ENCODE data around the gene POC1A. TPM values are rescaled to one million over a fixed set of nuclear protein-coding genes. Genes with fewer than 3 reads are reported as not detected.
"Not testable (repeated sequence)": the region's sequence is repeated elsewhere in the genome, so short reads cannot be mapped to it uniquely, and the experiment has no call there.

The POC1A gene
- total RNA-seq, 1 experiment from 2014 or later = 29.0 TPM

- Mint-ChIP-seq H3K9me3 (no peaks in the 10 kb centered on the region), H3K36me3 (ENCODE audit: insufficient read depth in 1 of 3, low read depth in 3 of 3) (peaks cover 7 to 17% (median 11%) of the 10 kb centered on the region in 3 experiments; a peak in 6 of 7 replicates), H3K27me3 (ENCODE audit: low read depth) (no peaks in the 10 kb centered on the region), H3K4me3 (peak overlapping the region; percentile 87 to 97), H3K4me1 (peaks cover 13 to 22% of the 10 kb centered on the region in 2 experiments), H3K27ac (peak overlapping the region; percentile 70 to 91 (median 72); a peak in 4 of 7 replicates)
- H3K14ac ChIP-seq (ENCODE audit: insufficient read depth, low read length) = peak overlapping the region; percentile 50; the same call in 1 of the 2 replicates
- no peak overlapping the region for H2BK15ac ChIP-seq (ENCODE audit: low read depth, low read length)
- no peak overlapping the region for H3K23ac ChIP-seq (ENCODE audit: insufficient read length, low read depth, low read length)
- H3K4me1 ChIP-seq (ENCODE audit: insufficient read depth, low read length) = no peaks in the 10 kb centered on the region; the same call in 1 of the 2 replicates
- no CpG with 5 or more reads among the region's 18 CpGs for WGBS (ENCODE audit: extremely low coverage, insufficient read length, low lambda C conversion rate)
- H3K79me1 ChIP-seq (ENCODE audit: insufficient read depth, low read depth, low read length, poor library complexity, severe bottlenecking) = no peaks in the 10 kb centered on the region
- H2BK5ac ChIP-seq (ENCODE audit: insufficient read length, low read length) = no peak overlapping the region
- no peak overlapping the region for H2AK5ac ChIP-seq (ENCODE audit: insufficient read length, low read length)
- H4K5ac ChIP-seq (ENCODE audit: insufficient read length, low read depth, low read length) = no peak overlapping the region
- no peaks in the 10 kb centered on the region for H3K9me3 ChIP-seq (ENCODE audit: control insufficient read depth, low read depth, low read length)
- no peak for TF ChIP-seq CTCF (conservative IDR thresholded peaks at IDR 0.05)
- no peak overlapping the region for H3K18ac ChIP-seq (ENCODE audit: insufficient read length, low read depth, low read length)
- H2BK120ac ChIP-seq (ENCODE audit: low read depth, low read length, poor library complexity, severe bottlenecking) = no peak overlapping the region
- no peak overlapping the region for H4K8ac ChIP-seq (replicated peaks; ENCODE audit: insufficient read length, low read depth, low read length)
- no peak overlapping the region for H2BK12ac ChIP-seq (ENCODE audit: insufficient read length, low read depth, low read length)
- peak overlapping the region; percentile 3 for H3K9ac ChIP-seq (ENCODE audit: extremely low read depth, insufficient read length, low read length)
- H2AFZ ChIP-seq (ENCODE audit: low read length) = no peak overlapping the region
- no peaks in the 10 kb centered on the region for H4K20me1 ChIP-seq (ENCODE audit: control insufficient read depth, insufficient read depth, insufficient read length)
- no peak overlapping the region for H3K56ac ChIP-seq (ENCODE audit: insufficient read length, low read depth, low read length)
- H3K4me2 ChIP-seq (ENCODE audit: insufficient read depth, insufficient read length, low read length) = peak overlapping the region; percentile 94
- no peaks in the 10 kb centered on the region for H3K27me3 ChIP-seq (ENCODE audit: insufficient read depth, low read length)
- H3K23me2 ChIP-seq (ENCODE audit: insufficient read length, low read depth, low read length, poor library complexity, severe bottlenecking) = peaks cover 11% of the 10 kb centered on the region
- H2BK20ac ChIP-seq (ENCODE audit: low read depth, low read length, poor library complexity, severe bottlenecking) = no peak overlapping the region
- no peak overlapping the region for H3K27ac ChIP-seq (ENCODE audit: insufficient read length, low read depth, low read length)
- H3K4ac ChIP-seq (ENCODE audit: low read depth, low read length) = no peak overlapping the region
- no peak overlapping the region for H4K91ac ChIP-seq (ENCODE audit: insufficient read length, low read depth, low read length)
- DNase-seq = peak; percentile 84
- H3K79me2 ChIP-seq (ENCODE audit: insufficient read depth, low read length) = no peaks in the 10 kb centered on the region
- no peak overlapping the region for H3T11ph ChIP-seq (ENCODE audit: low read length)
Measured at GRCh38 chr3:52153389-52154096, 680 bp downstream of the POC1A start.

GRCh38 chr3:52151991-52152390 is 2.2 kb downstream of the POC1A start:
- not testable (repeated sequence) for H2BK20ac ChIP-seq (ENCODE audit: low read depth, low read length, poor library complexity, severe bottlenecking); H3K4me1 ChIP-seq (ENCODE audit: insufficient read depth, low read length); H3K4me3 Mint-ChIP-seq; H4K8ac ChIP-seq (replicated peaks; ENCODE audit: insufficient read length, low read depth, low read length); H2AK5ac ChIP-seq (ENCODE audit: insufficient read length, low read length); H3K18ac ChIP-seq (ENCODE audit: insufficient read length, low read depth, low read length); H3K14ac ChIP-seq (ENCODE audit: insufficient read depth, low read length); H3K9me3 ChIP-seq (ENCODE audit: control insufficient read depth, low read depth, low read length); H2AFZ ChIP-seq (ENCODE audit: low read length); H3K27me3 Mint-ChIP-seq (ENCODE audit: low read depth); H3K79me2 ChIP-seq (ENCODE audit: insufficient read depth, low read length); H2BK120ac ChIP-seq (ENCODE audit: low read depth, low read length, poor library complexity, severe bottlenecking); H3K4ac ChIP-seq (ENCODE audit: low read depth, low read length); H3K56ac ChIP-seq (ENCODE audit: insufficient read length, low read depth, low read length); H3K79me1 ChIP-seq (ENCODE audit: insufficient read depth, low read depth, low read length, poor library complexity, severe bottlenecking); H3K9ac ChIP-seq (ENCODE audit: extremely low read depth, insufficient read length, low read length); H4K91ac ChIP-seq (ENCODE audit: insufficient read length, low read depth, low read length); H3T11ph ChIP-seq (ENCODE audit: low read length); H3K9me3 Mint-ChIP-seq; H4K5ac ChIP-seq (ENCODE audit: insufficient read length, low read depth, low read length); H3K23ac ChIP-seq (ENCODE audit: insufficient read length, low read depth, low read length); H2BK15ac ChIP-seq (ENCODE audit: low read depth, low read length); DNase-seq; H3K27ac Mint-ChIP-seq; H3K27ac ChIP-seq (ENCODE audit: insufficient read length, low read depth, low read length); H2BK5ac ChIP-seq (ENCODE audit: insufficient read length, low read length); H2BK12ac ChIP-seq (ENCODE audit: insufficient read length, low read depth, low read length); H4K20me1 ChIP-seq (ENCODE audit: control insufficient read depth, insufficient read depth, insufficient read length); H3K27me3 ChIP-seq (ENCODE audit: insufficient read depth, low read length); H3K4me2 ChIP-seq (ENCODE audit: insufficient read depth, insufficient read length, low read length)
- WGBS (ENCODE audit: extremely low coverage, insufficient read length, low lambda C conversion rate) = no CpG with 5 or more reads among the region's 4 CpGs
- peaks cover 11% of the 10 kb centered on the region for H3K23me2 ChIP-seq (ENCODE audit: insufficient read length, low read depth, low read length, poor library complexity, severe bottlenecking)
- H3K36me3 Mint-ChIP-seq (ENCODE audit: insufficient read depth in 1 of 3, low read depth in 3 of 3) = peaks cover 8 to 30% (median 24%) of the 10 kb centered on the region in 3 experiments; a peak in 6 of 7 replicates
- peaks cover 13 to 17% of the 10 kb centered on the region in 2 experiments for H3K4me1 Mint-ChIP-seq

All from H9 (cell line).